Measurements from ENCODE around the gene CLEC18C. TPM values are rescaled to one million over a fixed set of nuclear protein-coding genes. Genes with fewer than 3 reads are reported as not detected.

CLEC18C gene
- total RNA-seq, 1 experiment from 2014 or later: 11.6 TPM

GRCh38 chr16:70160821-70161220, 12.8 kb upstream of the CLEC18C start:
- TSS peak; percentile 6 for BruUV-seq (replicated peaks)
- no peaks in the 10 kb centered on the region for H3K27me3 ChIP-seq (replicated peaks; ENCODE audit: insufficient read depth, low read depth, low read length, poor library complexity)
- no peaks in the 10 kb centered on the region for H3K4me1 ChIP-seq (ENCODE audit: insufficient read depth, low read length, poor library complexity, severe bottlenecking)
- no peak for TF ChIP-seq EZH2 (IDR thresholded peaks at IDR 0.05; ENCODE audit: borderline replicate concordance, low read depth, low read length, poor library complexity, severe bottlenecking)
- no peak for TF ChIP-seq CTCF (conservative IDR thresholded peaks at IDR 0.05; ENCODE audit: low read depth, low read length)
- intact Hi-C loops (cut with micrococcal nuclease; ENCODE audit: unreplicated experiment): no loop called here
- ChIA-PET POLR2A (ENCODE audit: low non-redundant PET) (interaction anchor here (0.5 kb wide), 1 partner anchor 362 kb away, joined by 8 read pairs; the partner anchor contains the start of gene COG4), CTCF (no interaction called here)
- peaks cover 50% of the 10 kb centered on the region for H3K36me3 ChIP-seq (ENCODE audit: insufficient read depth, low read length, poor library complexity, severe bottlenecking)
- H3K27ac ChIP-seq (ENCODE audit: low read depth, low read length, poor library complexity, severe bottlenecking): no peak overlapping the region
- no peaks in the 10 kb centered on the region for H3K9me3 ChIP-seq (ENCODE audit: low read depth, low read length, poor library complexity, severe bottlenecking)
- no peak for DNase-seq (ENCODE audit: low spot score)
- no peak overlapping the region for H3K4me3 ChIP-seq (ENCODE audit: low read depth, low read length, poor library complexity, severe bottlenecking)

GRCh38 chr16:70161350-70161749, 12.2 kb upstream of the CLEC18C start:
- BruUV-seq (replicated peaks): no TSS peak
- no peaks in the 10 kb centered on the region for H3K9me3 ChIP-seq (ENCODE audit: low read depth, low read length, poor library complexity, severe bottlenecking)
- H3K4me1 ChIP-seq (ENCODE audit: insufficient read depth, low read length, poor library complexity, severe bottlenecking): no peaks in the 10 kb centered on the region
- intact Hi-C loops (cut with micrococcal nuclease; ENCODE audit: unreplicated experiment): no loop called here
- no peak for DNase-seq (ENCODE audit: low spot score)
- ChIA-PET CTCF (no interaction called here), POLR2A (ENCODE audit: low non-redundant PET) (no interaction called here)
- no peak for TF ChIP-seq CTCF (conservative IDR thresholded peaks at IDR 0.05; ENCODE audit: low read depth, low read length)
- TF ChIP-seq EZH2 (IDR thresholded peaks at IDR 0.05; ENCODE audit: borderline replicate concordance, low read depth, low read length, poor library complexity, severe bottlenecking): no peak
- no peak overlapping the region for H3K27ac ChIP-seq (ENCODE audit: low read depth, low read length, poor library complexity, severe bottlenecking)
- no peaks in the 10 kb centered on the region for H3K27me3 ChIP-seq (replicated peaks; ENCODE audit: insufficient read depth, low read depth, low read length, poor library complexity)
- H3K36me3 ChIP-seq (ENCODE audit: insufficient read depth, low read length, poor library complexity, severe bottlenecking): peaks cover 44% of the 10 kb centered on the region
- H3K4me3 ChIP-seq (ENCODE audit: low read depth, low read length, poor library complexity, severe bottlenecking): no peak overlapping the region

GRCh38 chr16:70162041-70162451, 11.5 kb upstream of the CLEC18C start:
- Histone ChIP-seq H3K4me1 (ENCODE audit: insufficient read depth, low read length, poor library complexity, severe bottlenecking) (no peaks in the 10 kb centered on the region), H3K27me3 (replicated peaks; ENCODE audit: insufficient read depth, low read depth, low read length, poor library complexity) (no peaks in the 10 kb centered on the region), H3K9me3 (ENCODE audit: low read depth, low read length, poor library complexity, severe bottlenecking) (no peaks in the 10 kb centered on the region), H3K36me3 (ENCODE audit: insufficient read depth, low read length, poor library complexity, severe bottlenecking) (peaks cover 39% of the 10 kb centered on the region), H3K4me3 (ENCODE audit: low read depth, low read length, poor library complexity, severe bottlenecking) (no peak overlapping the region), H3K27ac (ENCODE audit: low read depth, low read length, poor library complexity, severe bottlenecking) (no peak overlapping the region)
- intact Hi-C loops (cut with micrococcal nuclease; ENCODE audit: unreplicated experiment): no loop called here
- DNase-seq (ENCODE audit: low spot score): no peak
- POLR2A ChIA-PET (ENCODE audit: low non-redundant PET): no interaction called here
- CTCF ChIA-PET: no interaction called here
- no TSS peak for BruUV-seq (replicated peaks)
- no peak for TF ChIP-seq CTCF (conservative IDR thresholded peaks at IDR 0.05; ENCODE audit: low read depth, low read length)
- TF ChIP-seq EZH2 (IDR thresholded peaks at IDR 0.05; ENCODE audit: borderline replicate concordance, low read depth, low read length, poor library complexity, severe bottlenecking): no peak
